ENCODE data around the gene EID2. TPM values are rescaled to one million over a fixed set of nuclear protein-coding genes. Genes with fewer than 3 reads are reported as not detected.

Gene EID2
- total and polyA plus RNA-seq, 10 of the 15 experiments (the other 5 are each of a cell fraction or from before 2014, with no cell fraction given): 1.6 to 11.4 (median 7.0) TPM

DNA sequence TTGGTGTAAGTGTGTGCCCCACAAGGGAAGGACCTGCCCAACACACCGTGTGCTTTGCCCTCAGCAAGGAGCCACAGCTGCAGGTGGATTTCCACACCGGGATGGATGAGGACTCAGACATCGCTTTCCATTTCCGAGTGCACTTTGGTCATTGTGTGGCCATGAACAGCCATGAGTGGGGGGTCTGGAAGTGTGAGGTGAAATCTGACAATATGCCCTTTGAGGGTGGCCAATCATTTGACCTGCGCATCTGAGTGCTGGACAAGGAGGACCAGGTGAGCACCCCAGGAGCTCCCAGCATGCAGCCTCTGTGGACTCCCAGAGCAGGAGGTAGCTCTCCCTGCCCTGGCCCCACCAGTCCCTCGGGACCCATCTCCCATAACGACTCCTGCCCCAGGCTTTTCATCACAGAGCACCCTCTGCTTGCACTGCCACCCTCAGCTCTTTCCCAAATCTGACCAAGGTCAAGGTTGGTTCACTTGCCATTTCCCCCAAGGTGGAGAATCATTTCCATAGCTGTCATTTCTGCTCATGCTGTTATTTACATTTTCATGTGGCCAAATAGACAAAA, 13.2 kb upstream of the EID2 start:
- intact Hi-C loops (cut with micrococcal nuclease; ENCODE audit: unreplicated experiment) (no loop called here), in situ Hi-C loops (cut with MboI) (loop anchor here (5.0 kb wide), 1 partner anchor 119 kb away; no protein-coding TSS in a partner anchor)
- H2AFZ ChIP-seq (ENCODE audit: control insufficient read depth, low read depth, low read length): no peak overlapping the region
- ATAC-seq (no peak), FAIRE-seq (no peak), DNase-seq (ENCODE audit: low read depth, low spot score) (no peak)
- no peak for TF ChIP-seq BRCA1 (IDR thresholded peaks at IDR 0.05; ENCODE audit: low read depth, low read length)
- TF ChIP-seq, protein P1, sequence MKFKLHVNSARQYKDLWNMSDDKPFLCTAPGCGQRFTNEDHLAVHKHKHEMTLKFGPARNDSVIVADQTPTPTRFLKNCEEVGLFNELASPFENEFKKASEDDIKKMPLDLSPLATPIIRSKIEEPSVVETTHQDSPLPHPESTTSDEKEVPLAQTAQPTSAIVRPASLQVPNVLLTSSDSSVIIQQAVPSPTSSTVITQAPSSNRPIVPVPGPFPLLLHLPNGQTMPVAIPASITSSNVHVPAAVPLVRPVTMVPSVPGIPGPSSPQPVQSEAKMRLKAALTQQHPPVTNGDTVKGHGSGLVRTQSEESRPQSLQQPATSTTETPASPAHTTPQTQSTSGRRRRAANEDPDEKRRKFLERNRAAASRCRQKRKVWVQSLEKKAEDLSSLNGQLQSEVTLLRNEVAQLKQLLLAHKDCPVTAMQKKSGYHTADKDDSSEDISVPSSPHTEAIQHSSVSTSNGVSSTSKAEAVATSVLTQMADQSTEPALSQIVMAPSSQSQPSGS (IDR thresholded peaks at IDR 0.05; ENCODE audit: low read length): no peak
- no peak for TF ChIP-seq EGR1 (IDR thresholded peaks at IDR 0.05; ENCODE audit: borderline replicate concordance in 1 of 2, low read depth in 2 of 2, low read length in 2 of 2)
- no peak for TF ChIP-seq BMI1 (IDR thresholded peaks at IDR 0.05; ENCODE audit: borderline replicate concordance)
- TF ChIP-seq CREM (IDR thresholded peaks at IDR 0.05; ENCODE audit: low read depth): no peak
- TF ChIP-seq, protein P2, sequence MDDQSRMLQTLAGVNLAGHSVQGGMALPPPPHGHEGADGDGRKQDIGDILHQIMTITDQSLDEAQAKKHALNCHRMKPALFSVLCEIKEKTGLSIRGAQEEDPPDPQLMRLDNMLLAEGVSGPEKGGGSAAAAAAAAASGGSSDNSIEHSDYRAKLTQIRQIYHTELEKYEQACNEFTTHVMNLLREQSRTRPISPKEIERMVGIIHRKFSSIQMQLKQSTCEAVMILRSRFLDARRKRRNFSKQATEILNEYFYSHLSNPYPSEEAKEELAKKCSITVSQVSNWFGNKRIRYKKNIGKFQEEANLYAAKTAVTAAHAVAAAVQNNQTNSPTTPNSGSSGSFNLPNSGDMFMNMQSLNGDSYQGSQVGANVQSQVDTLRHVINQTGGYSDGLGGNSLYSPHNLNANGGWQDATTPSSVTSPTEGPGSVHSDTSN (IDR thresholded peaks at IDR 0.05; ENCODE audit: insufficient replicate concordance, low read depth, low read length): no peak
- no peak for TF ChIP-seq SMC3 (IDR thresholded peaks at IDR 0.05; ENCODE audit: borderline replicate concordance, low read length)
- TF ChIP-seq RUNX3 (IDR thresholded peaks at IDR 0.05; ENCODE audit: low read length): no peak
- no peak for TF ChIP-seq HDGF (IDR thresholded peaks at IDR 0.05)
- no peak for TF ChIP-seq POU2F2 (IDR thresholded peaks at IDR 0.05; ENCODE audit: borderline replicate concordance, low read depth, low read length)
- TF ChIP-seq, protein P3, sequence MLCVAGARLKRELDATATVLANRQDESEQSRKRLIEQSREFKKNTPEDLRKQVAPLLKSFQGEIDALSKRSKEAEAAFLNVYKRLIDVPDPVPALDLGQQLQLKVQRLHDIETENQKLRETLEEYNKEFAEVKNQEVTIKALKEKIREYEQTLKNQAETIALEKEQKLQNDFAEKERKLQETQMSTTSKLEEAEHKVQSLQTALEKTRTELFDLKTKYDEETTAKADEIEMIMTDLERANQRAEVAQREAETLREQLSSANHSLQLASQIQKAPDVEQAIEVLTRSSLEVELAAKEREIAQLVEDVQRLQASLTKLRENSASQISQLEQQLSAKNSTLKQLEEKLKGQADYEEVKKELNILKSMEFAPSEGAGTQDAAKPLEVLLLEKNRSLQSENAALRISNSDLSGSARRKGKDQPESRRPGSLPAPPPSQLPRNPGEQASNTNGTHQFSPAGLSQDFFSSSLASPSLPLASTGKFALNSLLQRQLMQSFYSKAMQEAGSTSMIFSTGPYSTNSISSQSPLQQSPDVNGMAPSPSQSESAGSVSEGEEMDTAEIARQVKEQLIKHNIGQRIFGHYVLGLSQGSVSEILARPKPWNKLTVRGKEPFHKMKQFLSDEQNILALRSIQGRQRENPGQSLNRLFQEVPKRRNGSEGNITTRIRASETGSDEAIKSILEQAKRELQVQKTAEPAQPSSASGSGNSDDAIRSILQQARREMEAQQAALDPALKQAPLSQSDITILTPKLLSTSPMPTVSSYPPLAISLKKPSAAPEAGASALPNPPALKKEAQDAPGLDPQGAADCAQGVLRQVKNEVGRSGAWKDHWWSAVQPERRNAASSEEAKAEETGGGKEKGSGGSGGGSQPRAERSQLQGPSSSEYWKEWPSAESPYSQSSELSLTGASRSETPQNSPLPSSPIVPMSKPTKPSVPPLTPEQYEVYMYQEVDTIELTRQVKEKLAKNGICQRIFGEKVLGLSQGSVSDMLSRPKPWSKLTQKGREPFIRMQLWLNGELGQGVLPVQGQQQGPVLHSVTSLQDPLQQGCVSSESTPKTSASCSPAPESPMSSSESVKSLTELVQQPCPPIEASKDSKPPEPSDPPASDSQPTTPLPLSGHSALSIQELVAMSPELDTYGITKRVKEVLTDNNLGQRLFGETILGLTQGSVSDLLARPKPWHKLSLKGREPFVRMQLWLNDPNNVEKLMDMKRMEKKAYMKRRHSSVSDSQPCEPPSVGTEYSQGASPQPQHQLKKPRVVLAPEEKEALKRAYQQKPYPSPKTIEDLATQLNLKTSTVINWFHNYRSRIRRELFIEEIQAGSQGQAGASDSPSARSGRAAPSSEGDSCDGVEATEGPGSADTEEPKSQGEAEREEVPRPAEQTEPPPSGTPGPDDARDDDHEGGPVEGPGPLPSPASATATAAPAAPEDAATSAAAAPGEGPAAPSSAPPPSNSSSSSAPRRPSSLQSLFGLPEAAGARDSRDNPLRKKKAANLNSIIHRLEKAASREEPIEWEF (IDR thresholded peaks at IDR 0.05; ENCODE audit: insufficient replicate concordance, low read depth, low read length): no peak
- no peak for TF ChIP-seq ZBED1 (IDR thresholded peaks at IDR 0.05; ENCODE audit: borderline replicate concordance)
- TF ChIP-seq POLR2A (IDR thresholded peaks at IDR 0.05; ENCODE audit: low read depth, low read length): no peak
- no peak for TF ChIP-seq PKNOX1 (IDR thresholded peaks at IDR 0.05)
- no peak for TF ChIP-seq SMAD5 (IDR thresholded peaks at IDR 0.05; ENCODE audit: low read depth)
- TF ChIP-seq, protein P4, sequence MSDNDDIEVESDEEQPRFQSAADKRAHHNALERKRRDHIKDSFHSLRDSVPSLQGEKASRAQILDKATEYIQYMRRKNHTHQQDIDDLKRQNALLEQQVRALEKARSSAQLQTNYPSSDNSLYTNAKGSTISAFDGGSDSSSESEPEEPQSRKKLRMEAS (IDR thresholded peaks at IDR 0.05; ENCODE audit: low read depth, low read length): no peak
- H3K27ac ChIP-seq (ENCODE audit: control insufficient read depth, insufficient read depth): no peak overlapping the region
- H3K9me3 ChIP-seq (replicated peaks; ENCODE audit: control insufficient read depth, insufficient read depth, low read length): no peaks in the 10 kb centered on the region; the same call in 2 of the 3 replicates
- no peak overlapping the region for H3K4me2 ChIP-seq (ENCODE audit: control insufficient read depth, insufficient read depth)
- H4K20me1 ChIP-seq (ENCODE audit: control insufficient read depth, insufficient read depth): no peaks in the 10 kb centered on the region
- peaks cover 29% of the 10 kb centered on the region for H3K4me1 ChIP-seq (ENCODE audit: control insufficient read depth, insufficient read depth, low read length)
- POLR2A ChIA-PET: no interaction called here
- H3K27me3 ChIP-seq (replicated peaks in 1 of 2; ENCODE audit: control insufficient read depth in 2 of 2, insufficient read depth in 2 of 2, low read length in 1 of 2): no peaks in the 10 kb centered on the region
- BruUV-seq (replicated peaks): no TSS peak
- SMC1A ChIA-PET (ENCODE audit: uncharacterized antibody, unreplicated experiment): interaction anchor here (1.6 to 5.9 kb wide), 4 partner anchors 8 to 293 kb away, joined by 5 to 105 read pairs (median 14); partner anchors contain the start of gene FBL
- no peaks in the 10 kb centered on the region for H3K79me2 ChIP-seq (ENCODE audit: control insufficient read depth, insufficient read depth, low read length)
- H3K9ac ChIP-seq (ENCODE audit: control insufficient read depth, insufficient read depth, low read length): no peak overlapping the region
- CTCF ChIA-PET: interaction anchor here (0.7 to 15.0 kb wide), 7 partner anchors 9 to 417 kb away, joined by 3 to 248 read pairs (median 6); partner anchors contain the start of gene FBL
- RAD21 ChIA-PET (ENCODE audit: unreplicated experiment): interaction anchor here (1.0 to 5.8 kb wide), 5 partner anchors 112 to 290 kb away, joined by 3 to 105 read pairs (median 4); no protein-coding TSS in a partner anchor
- no peaks in the 10 kb centered on the region for H3K36me3 ChIP-seq (ENCODE audit: control insufficient read depth in 2 of 2, insufficient read depth in 2 of 2, low read length in 1 of 2)
- 57% methylated on average over 7 of the region's 7 CpGs for WGBS (ENCODE audit: insufficient coverage, insufficient replicate concordance, low lambda C conversion rate, missing lambda C conversion rate)
- H3K4me3 ChIP-seq: no peak overlapping the region

All from GM12878 (cell line).